Measurements from ENCODE around the gene LMCD1.

DNA sequence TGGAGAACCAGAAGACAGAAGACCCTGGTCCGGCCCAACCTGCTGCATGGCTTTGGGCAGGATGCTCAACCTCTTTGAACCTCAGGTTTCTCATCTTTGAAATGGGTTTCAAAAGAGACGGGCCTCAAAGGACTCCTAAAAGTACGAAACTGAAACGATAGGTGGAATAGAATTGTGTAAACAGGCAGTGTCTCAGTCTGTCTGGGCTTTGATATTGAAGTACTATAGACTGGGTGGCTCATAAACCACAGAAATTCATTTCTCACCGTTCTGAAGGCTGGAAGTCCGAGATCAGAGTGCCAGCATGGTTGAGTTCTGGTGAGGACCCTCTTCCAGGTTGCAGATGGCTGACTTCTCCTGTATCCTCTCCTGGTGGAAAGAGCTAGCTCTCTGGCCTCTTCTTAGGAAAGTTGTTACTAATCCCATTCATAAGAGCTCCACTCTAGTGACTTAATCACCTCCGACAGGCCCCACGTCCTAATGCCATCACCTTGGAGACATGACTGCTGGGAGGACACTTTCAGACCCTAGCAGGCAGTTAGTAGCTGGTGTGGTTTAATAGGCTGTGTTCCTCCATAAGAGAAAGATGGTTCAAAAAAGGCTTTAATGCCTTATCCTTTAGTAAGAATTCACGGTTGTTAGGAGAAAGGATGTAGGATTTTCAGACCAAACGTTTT, 107.3 kb downstream of the LMCD1 start:
- TF ChIP-seq POLR2AphosphoS5 (IDR thresholded peaks at IDR 0.05) = no peak
- TF ChIP-seq EP300 (IDR thresholded peaks at IDR 0.05) = no peak
- TF ChIP-seq POLR2A (IDR thresholded peaks at IDR 0.05; ENCODE audit: low read depth) = no peak
- TF ChIP-seq, protein P1, sequence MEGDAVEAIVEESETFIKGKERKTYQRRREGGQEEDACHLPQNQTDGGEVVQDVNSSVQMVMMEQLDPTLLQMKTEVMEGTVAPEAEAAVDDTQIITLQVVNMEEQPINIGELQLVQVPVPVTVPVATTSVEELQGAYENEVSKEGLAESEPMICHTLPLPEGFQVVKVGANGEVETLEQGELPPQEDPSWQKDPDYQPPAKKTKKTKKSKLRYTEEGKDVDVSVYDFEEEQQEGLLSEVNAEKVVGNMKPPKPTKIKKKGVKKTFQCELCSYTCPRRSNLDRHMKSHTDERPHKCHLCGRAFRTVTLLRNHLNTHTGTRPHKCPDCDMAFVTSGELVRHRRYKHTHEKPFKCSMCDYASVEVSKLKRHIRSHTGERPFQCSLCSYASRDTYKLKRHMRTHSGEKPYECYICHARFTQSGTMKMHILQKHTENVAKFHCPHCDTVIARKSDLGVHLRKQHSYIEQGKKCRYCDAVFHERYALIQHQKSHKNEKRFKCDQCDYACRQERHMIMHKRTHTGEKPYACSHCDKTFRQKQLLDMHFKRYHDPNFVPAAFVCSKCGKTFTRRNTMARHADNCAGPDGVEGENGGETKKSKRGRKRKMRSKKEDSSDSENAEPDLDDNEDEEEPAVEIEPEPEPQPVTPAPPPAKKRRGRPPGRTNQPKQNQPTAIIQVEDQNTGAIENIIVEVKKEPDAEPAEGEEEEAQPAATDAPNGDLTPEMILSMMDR (IDR thresholded peaks at IDR 0.05) = no peak
